C4-2B (cell line): ENCODE measurements around the gene PTMS.

Experiments
- H3K27ac ChIP-seq: fragments of 450-650 bp; 2 replicates; pipeline ENCODE4 v1.5.1; 2017
- CTCF ChIP-seq: fragments of 450-650 bp; conservative IDR thresholded peaks from 2 replicates; pipeline ENCODE4 v1.5.1; 2017; ENCODE audit warnings: mild to moderate bottlenecking
- ZFX ChIP-seq: fragments of 450-650 bp; IDR thresholded peaks from 2 replicates; pipeline ENCODE4 v1.6.1; 2017

The PTMS gene

GRCh38 chr12:6768990-6769389 is 2.8 kb downstream of the PTMS start:
- no peak for TF ChIP-seq ZFX
- H3K27ac ChIP-seq: no peak overlapping the region

- H3K27ac ChIP-seq: no peak overlapping the region
- TF ChIP-seq ZFX (no peak), CTCF (no peak)
Observed at GRCh38 chr12:6769666-6770065, 3.5 kb downstream of the PTMS start.

- TF ChIP-seq CTCF: no peak
- TF ChIP-seq ZFX: no peak
- H3K27ac ChIP-seq: no peak overlapping the region
Observed at GRCh38 chr12:6770094-6770493, 3.9 kb downstream of the PTMS start.

- TF ChIP-seq ZFX (no peak), CTCF (no peak)
- no peak overlapping the region for H3K27ac ChIP-seq
Observed at GRCh38 chr12:6770600-6770999, 4.4 kb downstream of the PTMS start.

- TF ChIP-seq ZFX: no peak
- no peak for TF ChIP-seq CTCF
- no peak overlapping the region for H3K27ac ChIP-seq
Observed at GRCh38 chr12:6771091-6771495, 4.9 kb downstream of the PTMS start.

GRCh38 chr12:6771509-6772330 is 5.6 kb downstream of the PTMS start:
- TF ChIP-seq ZFX (no peak), CTCF (no peak)
- H3K27ac ChIP-seq: no peak overlapping the region

GRCh38 chr12:6772331-6772695 is 6.2 kb downstream of the PTMS start, which contains the start of gene LAG3:
TSS of gene LAG3 (plus strand) at chr12:6772520. CDS start at chr12:6772853, 333 bp downstream.
- H3K27ac ChIP-seq: no peak within 1 kb of the TSS
- no peak for TF ChIP-seq ZFX
- TF ChIP-seq CTCF: no peak
